GM19239 (cell line): ENCODE results near the gene HNRNPA0.

Experiments
- DNase-seq: peaks from one replicate; pipeline ENCODE4 v3.0.0; 2011; ENCODE audit warnings: low spot score; ENCODE audit not compliant: insufficient read length
- FAIRE-seq: peaks from 2 replicates; lab custom pipeline; 2011; peaks lifted over from hg19 to GRCh38; lab: Jason Lieb, UNC

HNRNPA0 gene

GRCh38 chr5:137731176-137731575 lies 23.0 kb downstream of the HNRNPA0 start:
- DNase-seq: no peak

GRCh38 chr5:137730336-137730735 lies 23.8 kb downstream of the HNRNPA0 start:
- DNase-seq (no peak), FAIRE-seq (no peak)

More at GRCh38 chr5:137731176-137731575, 23.0 kb downstream of the HNRNPA0 start:
- no peak for FAIRE-seq

DNA sequence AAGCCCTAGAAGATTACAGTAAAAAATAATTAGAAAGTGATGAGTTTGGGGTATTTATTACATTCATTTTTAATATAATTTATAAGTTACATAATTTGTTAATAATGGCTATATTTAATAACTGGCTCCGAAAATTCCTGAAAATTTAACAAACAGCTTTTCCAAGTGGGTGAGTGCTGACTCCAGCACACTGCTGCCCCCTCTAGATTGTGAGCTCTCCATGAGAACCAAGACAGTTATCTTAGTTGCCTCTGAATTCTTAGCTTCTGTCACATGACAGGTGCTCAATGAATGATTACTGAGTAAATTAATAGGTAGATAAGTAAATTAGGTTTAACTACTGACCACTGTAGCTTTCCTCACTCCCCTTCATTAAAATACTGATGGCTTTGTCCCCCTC lies 26.1 kb downstream of the HNRNPA0 start:
- FAIRE-seq (no peak), DNase-seq (no peak)

DNA sequence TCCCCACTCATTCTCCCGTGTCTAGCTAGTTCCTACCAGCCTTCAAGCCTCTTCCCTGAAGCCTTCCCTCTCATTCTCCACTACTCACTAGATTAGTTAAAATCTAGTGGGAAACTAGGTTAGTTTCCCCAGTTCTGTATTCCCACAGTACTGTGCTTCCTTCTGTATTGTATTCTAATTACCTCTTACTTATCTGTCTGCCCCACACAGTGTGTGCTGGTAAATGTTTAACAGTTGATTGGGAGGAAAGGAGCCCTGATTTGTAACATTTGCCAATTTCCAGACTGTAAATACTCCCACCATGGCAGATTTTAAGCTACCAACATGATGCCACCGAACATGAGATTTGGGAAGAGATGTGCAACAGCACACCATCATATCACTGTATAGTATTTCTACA lies 26.5 kb downstream of the HNRNPA0 start:
- DNase-seq (no peak), FAIRE-seq (no peak)

DNA sequence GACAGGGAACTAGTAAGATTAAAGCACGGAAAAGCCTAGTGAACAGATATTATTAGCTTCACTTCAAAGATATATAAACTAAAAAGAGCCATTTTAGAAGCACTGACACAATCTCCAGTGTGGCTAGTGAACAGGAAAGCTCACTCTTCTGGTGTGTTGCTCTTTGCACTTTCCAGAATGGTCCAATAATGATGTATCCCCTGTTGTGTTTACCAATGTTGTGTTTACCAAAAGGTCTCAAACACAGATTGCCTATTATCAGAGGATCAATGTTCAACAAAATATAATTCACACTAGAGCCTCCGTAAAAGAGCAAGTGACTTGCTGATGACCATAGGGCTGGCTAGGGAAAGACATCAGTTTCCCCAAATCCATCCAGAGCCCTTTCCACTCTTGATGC lies 29.9 kb downstream of the HNRNPA0 start:
- FAIRE-seq: no peak

DNA sequence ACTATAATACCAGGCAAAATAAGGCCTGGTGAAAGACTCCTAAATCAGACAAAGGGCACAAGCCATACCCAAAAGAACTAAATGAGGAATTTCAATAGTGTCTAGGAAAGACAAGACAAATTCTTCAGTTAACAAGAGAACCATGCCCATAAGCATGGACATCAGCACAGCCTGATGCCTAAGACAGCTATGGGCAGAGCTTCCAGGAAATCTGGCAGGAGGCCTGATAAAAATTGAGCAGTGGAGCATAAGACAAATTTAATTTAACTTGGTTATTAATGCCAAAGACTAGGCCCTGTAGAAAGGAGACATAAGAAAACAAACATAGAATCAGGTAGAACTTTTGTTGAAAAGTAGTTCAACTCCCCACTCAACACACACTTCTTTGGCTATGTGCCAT lies 35.6 kb downstream of the HNRNPA0 start:
- peak; percentile 4 for FAIRE-seq
- no peak for DNase-seq

More for the DNA sequence above, 29.9 kb downstream of the HNRNPA0 start:
- DNase-seq: no peak

DNA sequence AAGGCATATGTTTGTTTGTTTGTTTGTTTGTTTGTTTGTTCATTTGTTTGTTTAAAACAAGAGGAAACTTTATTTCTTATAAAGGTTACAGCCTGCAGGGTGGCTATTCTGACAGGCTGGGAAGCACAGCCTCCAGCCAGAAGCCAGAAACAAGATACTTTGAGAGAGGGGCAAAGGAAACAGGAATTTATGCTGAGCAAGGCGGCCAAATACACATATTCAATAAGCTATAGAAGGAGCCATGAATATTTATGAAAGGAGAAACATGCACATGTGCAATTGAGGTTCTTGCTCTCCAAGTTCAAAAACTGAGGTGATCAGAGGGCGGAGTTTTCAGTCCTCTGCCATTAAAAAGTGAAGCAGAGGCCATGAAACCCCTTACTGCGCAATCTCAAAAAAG lies 37.8 kb downstream of the HNRNPA0 start:
- DNase-seq (no peak), FAIRE-seq (no peak)

GRCh38 chr5:137715456-137715855 lies 38.7 kb downstream of the HNRNPA0 start:
- FAIRE-seq (no peak), DNase-seq (no peak)

- no peak for FAIRE-seq
- no peak for DNase-seq
These were observed 39.2 kb downstream of the HNRNPA0 start for GRCh38 chr5:137714946-137715345.

- DNase-seq (no peak), FAIRE-seq (no peak)
These were observed 39.7 kb downstream of the HNRNPA0 start for GRCh38 chr5:137714494-137714893.

- FAIRE-seq (no peak), DNase-seq (no peak)
These were observed 42.0 kb downstream of the HNRNPA0 start for GRCh38 chr5:137712139-137712667.

DNA sequence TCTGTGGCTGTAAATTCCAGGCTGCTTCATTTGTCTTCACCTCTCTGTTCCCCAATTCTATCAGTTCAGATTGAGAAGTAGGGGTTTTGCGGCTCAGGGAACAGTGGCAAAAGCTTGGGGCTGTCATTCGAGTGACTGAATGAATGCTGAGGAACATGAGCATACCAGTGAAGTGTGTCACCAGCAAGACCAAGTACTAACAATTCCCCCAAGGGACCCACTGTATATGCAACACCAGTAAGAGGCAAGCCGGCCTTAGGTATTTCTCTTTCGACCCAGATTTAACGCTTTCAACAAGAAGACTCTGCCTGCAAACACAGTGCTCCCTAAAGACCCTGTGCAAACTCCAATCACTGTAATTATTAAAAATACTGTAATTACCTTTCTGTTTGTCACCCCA lies 44.1 kb downstream of the HNRNPA0 start:
- no peak for FAIRE-seq

DNA sequence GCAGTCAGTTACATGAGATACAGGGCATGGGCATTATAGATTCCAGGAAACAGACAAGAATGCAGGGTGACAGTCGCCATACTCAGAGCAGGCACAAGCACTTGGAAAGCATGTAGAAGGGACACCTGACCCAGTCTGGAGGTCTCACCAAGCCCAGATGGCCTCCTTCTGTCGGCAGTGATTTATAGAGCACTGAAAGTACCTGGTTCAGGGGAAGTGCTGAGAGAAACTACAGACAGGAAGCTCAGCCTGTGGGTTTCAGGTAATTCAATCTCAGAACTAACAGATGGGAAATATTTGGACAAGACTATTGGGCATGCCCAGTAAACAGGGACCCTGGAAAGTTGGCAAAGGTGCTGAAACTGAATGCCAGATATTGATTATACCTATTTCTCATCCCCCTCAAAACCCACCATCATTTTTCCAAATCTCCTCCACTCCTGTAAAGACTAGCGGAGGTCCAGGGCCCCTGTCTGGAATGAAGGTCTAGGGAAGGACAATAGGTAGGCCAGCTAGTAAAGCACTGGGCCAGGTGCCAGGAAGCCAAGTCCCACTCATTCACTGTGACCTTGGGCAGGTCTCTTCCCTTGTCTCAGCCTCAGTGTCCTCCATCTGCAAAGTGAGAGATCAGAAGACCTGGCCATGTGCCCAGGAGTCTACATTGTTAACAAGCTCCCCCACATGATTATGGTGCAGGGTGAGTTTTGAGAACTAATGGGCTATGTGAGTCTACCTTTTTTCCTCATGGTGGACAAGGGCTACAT lies 45.2 kb downstream of the HNRNPA0 start:
- no peak for DNase-seq

More for the DNA sequence above, 44.1 kb downstream of the HNRNPA0 start:
- no peak for DNase-seq

GRCh38 chr5:137708062-137708461 lies 46.1 kb downstream of the HNRNPA0 start:
- DNase-seq (no peak), FAIRE-seq (no peak)

More for the DNA sequence above, 45.2 kb downstream of the HNRNPA0 start:
- no peak for FAIRE-seq

- FAIRE-seq (no peak), DNase-seq (no peak)
These were observed 47.3 kb downstream of the HNRNPA0 start for GRCh38 chr5:137706841-137707240.

DNA sequence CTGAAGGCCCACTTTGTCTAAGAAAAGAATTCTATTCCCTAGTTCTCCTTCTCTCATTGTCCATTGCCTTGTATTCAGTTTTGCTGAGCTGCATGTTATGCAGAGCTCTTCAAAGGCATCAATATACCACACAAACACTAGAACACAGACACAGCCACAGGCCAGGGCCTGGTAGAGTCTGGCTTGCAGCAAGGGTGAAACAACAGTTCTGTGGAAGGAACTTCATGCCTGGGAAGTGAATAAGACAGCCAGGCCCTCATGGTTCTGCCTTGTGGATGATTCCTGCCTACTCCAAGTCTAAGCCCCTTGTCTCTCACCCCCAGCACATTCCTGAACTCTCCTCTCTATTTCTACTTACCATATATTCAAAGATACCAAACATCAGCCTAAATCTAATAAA lies 49.1 kb downstream of the HNRNPA0 start:
- no peak for DNase-seq
- no peak for FAIRE-seq

- DNase-seq (no peak), FAIRE-seq (no peak)
These were observed 50.6 kb downstream of the HNRNPA0 start for GRCh38 chr5:137703565-137703964.

DNA sequence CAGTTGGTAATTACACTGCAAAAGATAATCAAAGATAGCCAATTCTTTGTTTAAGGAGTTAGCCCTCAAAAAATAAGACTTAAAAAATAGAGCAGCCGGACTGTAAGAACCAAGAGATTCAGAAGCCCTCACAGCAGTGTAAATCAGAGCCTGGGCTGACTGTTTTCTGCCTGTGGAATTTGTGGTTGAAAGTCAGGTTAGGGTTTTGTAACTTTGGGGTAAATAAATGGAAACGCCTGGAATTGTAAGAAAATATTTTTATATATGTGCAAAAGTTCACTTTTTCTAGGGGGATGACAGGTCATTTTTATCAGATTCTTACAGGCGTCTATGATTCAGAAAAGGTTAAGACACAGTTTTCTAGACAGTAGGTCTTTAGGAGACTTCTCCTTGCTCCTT lies 53.9 kb downstream of the HNRNPA0 start:
- DNase-seq (no peak), FAIRE-seq (no peak)

GRCh38 chr5:137699336-137700281 lies 54.6 kb downstream of the HNRNPA0 start:
- FAIRE-seq (no peak), DNase-seq (no peak)

- no peak for FAIRE-seq
- no peak for DNase-seq
These were observed 57.7 kb downstream of the HNRNPA0 start for GRCh38 chr5:137696481-137696880.
